ENCODE results near the gene CAPN8. TPM values are rescaled to one million over a fixed set of nuclear protein-coding genes. Genes with fewer than 3 reads are reported as not detected.

CAPN8 gene
- total RNA-seq, 1 experiment from 2014 or later = 94.7 TPM

DNA sequence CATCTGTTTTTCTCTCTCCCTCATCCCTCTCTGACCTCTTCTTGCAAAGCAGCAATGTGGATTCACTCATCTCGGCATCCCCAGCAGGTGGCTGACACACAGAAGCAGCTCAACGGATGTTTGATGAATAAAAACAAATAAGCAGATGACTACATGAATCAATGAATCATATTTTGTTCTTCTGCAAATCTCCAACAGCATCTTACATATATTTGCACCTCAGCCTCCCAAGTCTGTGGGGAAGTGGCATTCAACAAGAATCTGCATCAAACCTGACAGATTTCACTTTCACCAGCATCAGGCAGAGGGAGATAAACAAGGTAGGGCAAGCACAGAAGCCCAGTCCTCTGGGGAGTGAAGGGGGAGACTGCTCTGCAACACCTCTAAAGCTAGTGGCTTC is 34.0 kb downstream of the CAPN8 start:
- no peak overlapping the region for H2AFZ ChIP-seq
- H3K4me3 ChIP-seq = no peak overlapping the region
- H3K27me3 ChIP-seq (ENCODE audit: insufficient read depth, low read depth) = no peaks in the 10 kb centered on the region
- H4K20me1 ChIP-seq (ENCODE audit: insufficient read depth) = peaks cover 11% of the 10 kb centered on the region; the same call in 1 of the 2 replicates
- no peak for DNase-seq
- ChIA-PET POLR2A (ENCODE audit: unreplicated experiment) (interaction anchor here (0.7 kb wide), 1 partner anchor 73 kb away, joined by 4 read pairs; no protein-coding TSS in a partner anchor), CTCF (no interaction called here)
- no peak overlapping the region for H3K4me2 ChIP-seq
- intact Hi-C loops (cut with micrococcal nuclease; ENCODE audit: unreplicated experiment) = no loop called here
- H3K27ac ChIP-seq = no peak overlapping the region
- H3K9me2 ChIP-seq (ENCODE audit: insufficient read depth) = no peaks in the 10 kb centered on the region
- peaks cover 28% of the 10 kb centered on the region for H3K79me2 ChIP-seq (ENCODE audit: low read depth)
- TF ChIP-seq, protein P1, sequence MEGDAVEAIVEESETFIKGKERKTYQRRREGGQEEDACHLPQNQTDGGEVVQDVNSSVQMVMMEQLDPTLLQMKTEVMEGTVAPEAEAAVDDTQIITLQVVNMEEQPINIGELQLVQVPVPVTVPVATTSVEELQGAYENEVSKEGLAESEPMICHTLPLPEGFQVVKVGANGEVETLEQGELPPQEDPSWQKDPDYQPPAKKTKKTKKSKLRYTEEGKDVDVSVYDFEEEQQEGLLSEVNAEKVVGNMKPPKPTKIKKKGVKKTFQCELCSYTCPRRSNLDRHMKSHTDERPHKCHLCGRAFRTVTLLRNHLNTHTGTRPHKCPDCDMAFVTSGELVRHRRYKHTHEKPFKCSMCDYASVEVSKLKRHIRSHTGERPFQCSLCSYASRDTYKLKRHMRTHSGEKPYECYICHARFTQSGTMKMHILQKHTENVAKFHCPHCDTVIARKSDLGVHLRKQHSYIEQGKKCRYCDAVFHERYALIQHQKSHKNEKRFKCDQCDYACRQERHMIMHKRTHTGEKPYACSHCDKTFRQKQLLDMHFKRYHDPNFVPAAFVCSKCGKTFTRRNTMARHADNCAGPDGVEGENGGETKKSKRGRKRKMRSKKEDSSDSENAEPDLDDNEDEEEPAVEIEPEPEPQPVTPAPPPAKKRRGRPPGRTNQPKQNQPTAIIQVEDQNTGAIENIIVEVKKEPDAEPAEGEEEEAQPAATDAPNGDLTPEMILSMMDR (conservative IDR thresholded peaks at IDR 0.05) = no peak
- TF ChIP-seq EZH2 (IDR thresholded peaks at IDR 0.05; ENCODE audit: low read depth) = no peak
- no peaks in the 10 kb centered on the region for H3F3A ChIP-seq (ENCODE audit: insufficient read depth, low read depth)
- H3K4me1 ChIP-seq (replicated peaks; ENCODE audit: insufficient read depth) = peaks cover 4% of the 10 kb centered on the region; the same call in 1 of the 2 replicates
- peaks cover 23% of the 10 kb centered on the region for H3K36me3 ChIP-seq (ENCODE audit: low read depth)
- no TSS peak for BruUV-seq (replicated peaks)
- no peaks in the 10 kb centered on the region for H3K9me3 ChIP-seq (ENCODE audit: insufficient read depth, low read depth)

DNA sequence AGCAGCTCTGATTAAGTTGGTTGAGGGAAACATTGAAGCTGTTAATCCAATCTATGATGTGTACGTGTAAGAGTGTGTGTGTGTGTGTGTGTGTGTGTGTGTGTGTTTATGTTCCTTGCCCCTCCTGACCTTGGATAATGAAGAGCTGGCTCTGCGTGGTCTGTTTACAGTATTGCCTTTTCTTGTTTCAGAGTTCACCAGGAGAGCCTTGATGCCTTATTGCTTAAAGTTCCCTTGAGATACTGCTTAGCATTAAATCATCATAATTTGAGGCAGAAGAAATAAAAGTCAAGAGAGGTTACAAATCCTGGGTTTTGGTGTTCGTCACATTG is 36.4 kb downstream of the CAPN8 start:
- ChIA-PET POLR2A (ENCODE audit: unreplicated experiment) (no interaction called here), CTCF (interaction anchor here (0.6 kb wide), 1 partner anchor 23 kb away, joined by 3 read pairs; no protein-coding TSS in a partner anchor)
- H3F3A ChIP-seq (ENCODE audit: insufficient read depth, low read depth) = no peaks in the 10 kb centered on the region
- H2AFZ ChIP-seq = no peak overlapping the region
- no TSS peak for BruUV-seq (replicated peaks)
- peaks cover 33% of the 10 kb centered on the region for H3K36me3 ChIP-seq (ENCODE audit: low read depth)
- H3K4me3 ChIP-seq = no peak overlapping the region
- TF ChIP-seq, protein P1 (conservative IDR thresholded peaks at IDR 0.05) = no peak
- no peak for TF ChIP-seq EZH2 (IDR thresholded peaks at IDR 0.05; ENCODE audit: low read depth)
- H3K27ac ChIP-seq = no peak overlapping the region
- H3K27me3 ChIP-seq (ENCODE audit: insufficient read depth, low read depth) = no peaks in the 10 kb centered on the region
- H3K79me2 ChIP-seq (ENCODE audit: low read depth) = peaks cover 15% of the 10 kb centered on the region
- H3K9me2 ChIP-seq (ENCODE audit: insufficient read depth) = no peaks in the 10 kb centered on the region
- no peak overlapping the region for H3K4me2 ChIP-seq
- peaks cover 11% of the 10 kb centered on the region; the same call in 1 of the 2 replicates for H4K20me1 ChIP-seq (ENCODE audit: insufficient read depth)
- H3K9me3 ChIP-seq (ENCODE audit: insufficient read depth, low read depth) = no peaks in the 10 kb centered on the region
- H3K4me1 ChIP-seq (replicated peaks; ENCODE audit: insufficient read depth) = no peaks in the 10 kb centered on the region
- no peak for DNase-seq
- intact Hi-C loops (cut with micrococcal nuclease; ENCODE audit: unreplicated experiment) = no loop called here

DNA sequence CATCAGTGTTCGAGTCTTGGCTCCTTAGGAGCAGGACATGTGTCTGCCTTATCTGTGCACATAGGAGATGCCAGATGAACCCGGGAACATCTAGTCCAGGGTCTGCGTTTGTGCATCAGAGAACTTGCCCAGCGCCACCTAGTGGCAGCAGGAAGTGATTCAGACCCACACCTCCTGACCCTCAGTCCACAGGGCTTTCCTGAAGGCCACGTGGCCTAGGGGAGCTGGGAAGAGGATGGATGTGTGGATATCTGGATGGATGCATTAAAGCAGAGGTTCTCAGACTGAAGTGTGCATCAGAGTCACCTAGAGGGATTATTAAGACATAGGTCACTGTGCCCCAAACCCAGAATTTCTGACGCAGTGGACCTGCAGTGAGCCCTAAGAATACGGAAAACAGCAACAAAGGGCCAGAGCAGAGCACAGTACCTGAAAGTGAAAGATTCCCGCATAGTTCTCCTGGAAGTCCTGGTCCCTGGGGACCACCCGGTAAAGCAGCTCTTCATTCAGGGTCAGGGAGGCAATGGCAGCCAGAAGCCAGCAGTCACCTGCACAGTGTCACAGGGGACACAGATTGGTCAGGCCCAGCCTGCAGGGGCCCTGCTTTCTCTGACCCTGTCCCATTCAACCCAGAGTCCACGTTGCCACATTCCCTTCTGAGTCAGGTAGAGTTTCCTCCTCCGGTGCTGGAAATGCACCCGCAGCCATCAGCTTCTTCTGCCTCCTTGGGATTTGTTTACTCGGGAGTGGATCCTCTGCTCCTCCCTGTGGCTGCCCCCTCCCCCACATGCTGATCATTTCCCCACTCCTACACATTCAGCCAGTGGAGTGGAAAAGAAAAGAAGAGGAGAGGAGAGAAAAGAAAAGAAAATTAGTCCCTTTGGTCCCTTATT is 37.0 kb downstream of the CAPN8 start:
- TF ChIP-seq, protein P1 (conservative IDR thresholded peaks at IDR 0.05) = peak; percentile 69
- TF ChIP-seq EZH2 (IDR thresholded peaks at IDR 0.05; ENCODE audit: low read depth) = no peak
- no TSS peak for BruUV-seq (replicated peaks)
- Histone ChIP-seq H3K27ac (no peak overlapping the region), H3F3A (ENCODE audit: insufficient read depth, low read depth) (no peaks in the 10 kb centered on the region), H3K4me3 (no peak overlapping the region), H2AFZ (no peak overlapping the region), H3K79me2 (ENCODE audit: low read depth) (peaks cover 9% of the 10 kb centered on the region; the same call in 1 of the 2 replicates), H3K4me1 (replicated peaks; ENCODE audit: insufficient read depth) (no peaks in the 10 kb centered on the region), H3K9me2 (ENCODE audit: insufficient read depth) (no peaks in the 10 kb centered on the region), H3K9me3 (ENCODE audit: insufficient read depth, low read depth) (no peaks in the 10 kb centered on the region), H3K27me3 (ENCODE audit: insufficient read depth, low read depth) (no peaks in the 10 kb centered on the region), H4K20me1 (ENCODE audit: insufficient read depth) (peaks cover 11% of the 10 kb centered on the region; the same call in 1 of the 2 replicates), H3K4me2 (no peak overlapping the region), H3K36me3 (ENCODE audit: low read depth) (peaks cover 27% of the 10 kb centered on the region)
- DNase-seq = no peak
- CTCF ChIA-PET = interaction anchor here (0.6 to 1.2 kb wide), 3 partner anchors 24 to 37 kb away, joined by 3 to 4 read pairs (median 3); partner anchors contain the start of gene CAPN8
- POLR2A ChIA-PET (ENCODE audit: unreplicated experiment) = no interaction called here
- intact Hi-C loops (cut with micrococcal nuclease; ENCODE audit: unreplicated experiment) = no loop called here

All from PC-9 (cell line).